Measurements from ENCODE around the gene PVRIG. TPM values are rescaled to one million over a fixed set of nuclear protein-coding genes. Genes with fewer than 3 reads are reported as not detected.

The PVRIG gene
- total and polyA plus RNA-seq, 9 of the 15 experiments (the other 6 are each of a cell fraction or from before 2014, with no cell fraction given) = 0.16 to 0.64 TPM; not detected in 7

DNA sequence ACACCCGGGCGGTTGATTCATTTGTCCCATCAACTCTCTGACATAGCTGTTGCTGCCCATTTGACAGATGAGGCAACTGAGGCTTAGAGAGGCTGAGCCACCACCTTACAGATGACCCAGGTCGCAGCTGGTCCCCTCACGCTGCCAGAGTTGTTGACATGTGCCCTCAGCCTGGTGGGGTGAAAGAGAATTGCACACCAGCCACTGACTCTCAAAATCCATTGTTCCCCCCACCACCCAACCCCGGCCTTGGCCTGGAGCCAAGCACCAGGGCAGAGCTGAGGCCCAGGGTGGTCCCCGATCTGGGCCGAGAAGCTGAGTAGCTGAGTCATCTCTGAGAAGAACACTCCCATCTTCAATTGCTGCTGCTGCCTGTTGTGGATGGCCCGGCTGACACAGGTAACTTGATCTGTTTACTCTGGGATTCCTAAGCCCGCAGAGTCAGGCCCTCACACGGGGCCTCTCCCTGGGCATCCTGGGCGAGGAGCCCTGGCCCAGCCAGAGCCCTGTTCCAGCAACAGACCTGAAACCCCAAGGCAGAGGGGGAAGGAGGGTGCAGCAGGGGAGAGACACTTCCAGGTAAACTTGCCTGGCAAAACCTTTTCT is 27.5 kb downstream of the PVRIG start (continued):
- TF ChIP-seq MIER1 (IDR thresholded peaks at IDR 0.05; ENCODE audit: low read depth) = no peak
- 0 out of 2 replicates have a peak, but pooled peaks have one; percentile 28 for TF ChIP-seq ATF7 (IDR thresholded peaks at IDR 0.05)
- no peak for TF ChIP-seq SMC3 (conservative IDR thresholded peaks at IDR 0.05; ENCODE audit: insufficient read depth, low read depth, low read length)
- TF ChIP-seq, protein P1, sequence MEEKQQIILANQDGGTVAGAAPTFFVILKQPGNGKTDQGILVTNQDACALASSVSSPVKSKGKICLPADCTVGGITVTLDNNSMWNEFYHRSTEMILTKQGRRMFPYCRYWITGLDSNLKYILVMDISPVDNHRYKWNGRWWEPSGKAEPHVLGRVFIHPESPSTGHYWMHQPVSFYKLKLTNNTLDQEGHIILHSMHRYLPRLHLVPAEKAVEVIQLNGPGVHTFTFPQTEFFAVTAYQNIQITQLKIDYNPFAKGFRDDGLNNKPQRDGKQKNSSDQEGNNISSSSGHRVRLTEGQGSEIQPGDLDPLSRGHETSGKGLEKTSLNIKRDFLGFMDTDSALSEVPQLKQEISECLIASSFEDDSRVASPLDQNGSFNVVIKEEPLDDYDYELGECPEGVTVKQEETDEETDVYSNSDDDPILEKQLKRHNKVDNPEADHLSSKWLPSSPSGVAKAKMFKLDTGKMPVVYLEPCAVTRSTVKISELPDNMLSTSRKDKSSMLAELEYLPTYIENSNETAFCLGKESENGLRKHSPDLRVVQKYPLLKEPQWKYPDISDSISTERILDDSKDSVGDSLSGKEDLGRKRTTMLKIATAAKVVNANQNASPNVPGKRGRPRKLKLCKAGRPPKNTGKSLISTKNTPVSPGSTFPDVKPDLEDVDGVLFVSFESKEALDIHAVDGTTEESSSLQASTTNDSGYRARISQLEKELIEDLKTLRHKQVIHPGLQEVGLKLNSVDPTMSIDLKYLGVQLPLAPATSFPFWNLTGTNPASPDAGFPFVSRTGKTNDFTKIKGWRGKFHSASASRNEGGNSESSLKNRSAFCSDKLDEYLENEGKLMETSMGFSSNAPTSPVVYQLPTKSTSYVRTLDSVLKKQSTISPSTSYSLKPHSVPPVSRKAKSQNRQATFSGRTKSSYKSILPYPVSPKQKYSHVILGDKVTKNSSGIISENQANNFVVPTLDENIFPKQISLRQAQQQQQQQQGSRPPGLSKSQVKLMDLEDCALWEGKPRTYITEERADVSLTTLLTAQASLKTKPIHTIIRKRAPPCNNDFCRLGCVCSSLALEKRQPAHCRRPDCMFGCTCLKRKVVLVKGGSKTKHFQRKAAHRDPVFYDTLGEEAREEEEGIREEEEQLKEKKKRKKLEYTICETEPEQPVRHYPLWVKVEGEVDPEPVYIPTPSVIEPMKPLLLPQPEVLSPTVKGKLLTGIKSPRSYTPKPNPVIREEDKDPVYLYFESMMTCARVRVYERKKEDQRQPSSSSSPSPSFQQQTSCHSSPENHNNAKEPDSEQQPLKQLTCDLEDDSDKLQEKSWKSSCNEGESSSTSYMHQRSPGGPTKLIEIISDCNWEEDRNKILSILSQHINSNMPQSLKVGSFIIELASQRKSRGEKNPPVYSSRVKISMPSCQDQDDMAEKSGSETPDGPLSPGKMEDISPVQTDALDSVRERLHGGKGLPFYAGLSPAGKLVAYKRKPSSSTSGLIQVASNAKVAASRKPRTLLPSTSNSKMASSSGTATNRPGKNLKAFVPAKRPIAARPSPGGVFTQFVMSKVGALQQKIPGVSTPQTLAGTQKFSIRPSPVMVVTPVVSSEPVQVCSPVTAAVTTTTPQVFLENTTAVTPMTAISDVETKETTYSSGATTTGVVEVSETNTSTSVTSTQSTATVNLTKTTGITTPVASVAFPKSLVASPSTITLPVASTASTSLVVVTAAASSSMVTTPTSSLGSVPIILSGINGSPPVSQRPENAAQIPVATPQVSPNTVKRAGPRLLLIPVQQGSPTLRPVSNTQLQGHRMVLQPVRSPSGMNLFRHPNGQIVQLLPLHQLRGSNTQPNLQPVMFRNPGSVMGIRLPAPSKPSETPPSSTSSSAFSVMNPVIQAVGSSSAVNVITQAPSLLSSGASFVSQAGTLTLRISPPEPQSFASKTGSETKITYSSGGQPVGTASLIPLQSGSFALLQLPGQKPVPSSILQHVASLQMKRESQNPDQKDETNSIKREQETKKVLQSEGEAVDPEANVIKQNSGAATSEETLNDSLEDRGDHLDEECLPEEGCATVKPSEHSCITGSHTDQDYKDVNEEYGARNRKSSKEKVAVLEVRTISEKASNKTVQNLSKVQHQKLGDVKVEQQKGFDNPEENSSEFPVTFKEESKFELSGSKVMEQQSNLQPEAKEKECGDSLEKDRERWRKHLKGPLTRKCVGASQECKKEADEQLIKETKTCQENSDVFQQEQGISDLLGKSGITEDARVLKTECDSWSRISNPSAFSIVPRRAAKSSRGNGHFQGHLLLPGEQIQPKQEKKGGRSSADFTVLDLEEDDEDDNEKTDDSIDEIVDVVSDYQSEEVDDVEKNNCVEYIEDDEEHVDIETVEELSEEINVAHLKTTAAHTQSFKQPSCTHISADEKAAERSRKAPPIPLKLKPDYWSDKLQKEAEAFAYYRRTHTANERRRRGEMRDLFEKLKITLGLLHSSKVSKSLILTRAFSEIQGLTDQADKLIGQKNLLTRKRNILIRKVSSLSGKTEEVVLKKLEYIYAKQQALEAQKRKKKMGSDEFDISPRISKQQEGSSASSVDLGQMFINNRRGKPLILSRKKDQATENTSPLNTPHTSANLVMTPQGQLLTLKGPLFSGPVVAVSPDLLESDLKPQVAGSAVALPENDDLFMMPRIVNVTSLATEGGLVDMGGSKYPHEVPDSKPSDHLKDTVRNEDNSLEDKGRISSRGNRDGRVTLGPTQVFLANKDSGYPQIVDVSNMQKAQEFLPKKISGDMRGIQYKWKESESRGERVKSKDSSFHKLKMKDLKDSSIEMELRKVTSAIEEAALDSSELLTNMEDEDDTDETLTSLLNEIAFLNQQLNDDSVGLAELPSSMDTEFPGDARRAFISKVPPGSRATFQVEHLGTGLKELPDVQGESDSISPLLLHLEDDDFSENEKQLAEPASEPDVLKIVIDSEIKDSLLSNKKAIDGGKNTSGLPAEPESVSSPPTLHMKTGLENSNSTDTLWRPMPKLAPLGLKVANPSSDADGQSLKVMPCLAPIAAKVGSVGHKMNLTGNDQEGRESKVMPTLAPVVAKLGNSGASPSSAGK (IDR thresholded peaks at IDR 0.05) = no peak
- TF ChIP-seq HDAC2 (IDR thresholded peaks at IDR 0.05) = peak; percentile 71; the same call in 1 of the 2 replicates
- TF ChIP-seq JUND (IDR thresholded peaks at IDR 0.05; ENCODE audit: borderline replicate concordance, low read depth, low read length) = peak; percentile 63
- TF ChIP-seq JUND (tag; IDR thresholded peaks at IDR 0.05; ENCODE audit: borderline replicate concordance, low read depth, low read length) = peak; percentile 55; the same call in 2 of the 3 replicates
- TF ChIP-seq, protein P2, sequence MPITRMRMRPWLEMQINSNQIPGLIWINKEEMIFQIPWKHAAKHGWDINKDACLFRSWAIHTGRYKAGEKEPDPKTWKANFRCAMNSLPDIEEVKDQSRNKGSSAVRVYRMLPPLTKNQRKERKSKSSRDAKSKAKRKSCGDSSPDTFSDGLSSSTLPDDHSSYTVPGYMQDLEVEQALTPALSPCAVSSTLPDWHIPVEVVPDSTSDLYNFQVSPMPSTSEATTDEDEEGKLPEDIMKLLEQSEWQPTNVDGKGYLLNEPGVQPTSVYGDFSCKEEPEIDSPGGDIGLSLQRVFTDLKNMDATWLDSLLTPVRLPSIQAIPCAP (CRISPR knock-in tag; IDR thresholded peaks at IDR 0.05; ENCODE audit: borderline replicate concordance) = no peak
- TF ChIP-seq HDAC3 (IDR thresholded peaks at IDR 0.05; ENCODE audit: borderline replicate concordance, partially characterized antibody) = no peak
- TF ChIP-seq GTF2A2 (tag; IDR thresholded peaks at IDR 0.05) = no peak
- peak; percentile 93 for TF ChIP-seq CTBP1 (IDR thresholded peaks at IDR 0.05; ENCODE audit: borderline replicate concordance)
- TF ChIP-seq, protein P3, sequence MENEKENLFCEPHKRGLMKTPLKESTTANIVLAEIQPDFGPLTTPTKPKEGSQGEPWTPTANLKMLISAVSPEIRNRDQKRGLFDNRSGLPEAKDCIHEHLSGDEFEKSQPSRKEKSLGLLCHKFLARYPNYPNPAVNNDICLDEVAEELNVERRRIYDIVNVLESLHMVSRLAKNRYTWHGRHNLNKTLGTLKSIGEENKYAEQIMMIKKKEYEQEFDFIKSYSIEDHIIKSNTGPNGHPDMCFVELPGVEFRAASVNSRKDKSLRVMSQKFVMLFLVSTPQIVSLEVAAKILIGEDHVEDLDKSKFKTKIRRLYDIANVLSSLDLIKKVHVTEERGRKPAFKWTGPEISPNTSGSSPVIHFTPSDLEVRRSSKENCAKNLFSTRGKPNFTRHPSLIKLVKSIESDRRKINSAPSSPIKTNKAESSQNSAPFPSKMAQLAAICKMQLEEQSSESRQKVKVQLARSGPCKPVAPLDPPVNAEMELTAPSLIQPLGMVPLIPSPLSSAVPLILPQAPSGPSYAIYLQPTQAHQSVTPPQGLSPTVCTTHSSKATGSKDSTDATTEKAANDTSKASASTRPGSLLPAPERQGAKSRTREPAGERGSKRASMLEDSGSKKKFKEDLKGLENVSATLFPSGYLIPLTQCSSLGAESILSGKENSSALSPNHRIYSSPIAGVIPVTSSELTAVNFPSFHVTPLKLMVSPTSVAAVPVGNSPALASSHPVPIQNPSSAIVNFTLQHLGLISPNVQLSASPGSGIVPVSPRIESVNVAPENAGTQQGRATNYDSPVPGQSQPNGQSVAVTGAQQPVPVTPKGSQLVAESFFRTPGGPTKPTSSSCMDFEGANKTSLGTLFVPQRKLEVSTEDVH (IDR thresholded peaks at IDR 0.05; ENCODE audit: low read depth, partially characterized antibody) = no peak
- no peak for TF ChIP-seq TCF3 (CRISPR knock-in tag; IDR thresholded peaks at IDR 0.05)

Measured in K562 (cell line).